LNCAP (cell line): Measurements from ENCODE around the gene MRGPRF.

Source experiments
- TF ChIP-seq, protein P1 (sequence below): fragments of 450-650 bp; IDR thresholded peaks from 2 replicates; pipeline ENCODE4 v1.5.1; 2017; ENCODE audit warnings: mild to moderate bottlenecking

Gene MRGPRF

DNA sequence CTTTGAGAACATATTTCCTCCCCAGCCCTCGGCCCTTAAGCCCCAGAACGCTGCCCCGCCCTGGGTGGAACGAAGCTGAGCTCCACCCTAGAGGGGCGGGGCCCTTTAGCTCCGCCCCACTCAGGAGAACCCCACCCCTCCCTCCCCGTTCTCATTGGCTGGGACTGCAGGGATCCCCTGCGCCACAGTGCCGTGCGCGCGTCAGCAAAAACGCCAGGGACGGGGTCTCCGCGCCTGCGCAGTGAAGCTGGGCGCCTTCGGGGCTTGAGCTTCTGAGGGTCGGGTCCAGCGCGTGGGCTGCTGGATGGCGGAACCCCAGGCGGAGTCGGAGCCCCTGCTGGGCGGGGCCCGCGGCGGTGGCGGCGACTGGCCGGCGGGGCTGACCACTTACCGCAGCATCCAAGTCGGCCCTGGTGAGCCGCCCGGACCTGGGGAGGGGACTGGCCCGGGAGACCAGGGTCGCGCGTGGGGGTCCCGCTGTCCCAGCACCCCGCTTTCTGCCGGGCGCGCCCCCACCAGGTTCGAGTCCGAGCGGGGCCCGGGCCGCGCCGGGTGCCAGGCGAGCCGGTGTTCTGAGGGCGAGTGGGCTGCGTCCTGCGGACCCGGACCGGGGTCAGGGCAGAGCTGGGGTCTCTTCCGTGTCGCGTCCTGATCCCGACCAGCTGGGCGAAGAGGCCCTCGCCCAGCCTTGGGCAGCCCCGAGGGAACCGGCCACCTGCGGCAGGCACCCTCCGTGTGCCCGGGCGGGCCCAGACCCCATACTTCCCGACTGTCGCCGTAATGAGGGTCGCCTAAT, 35.8 kb upstream of the MRGPRF start, which contains the start of gene TPCN2:
TPCN2 (plus strand) TSS at position 239 of the 796 bp plus-strand sequence; CDS start at position 305, 66 bp downstream.
- TF ChIP-seq, protein P1, sequence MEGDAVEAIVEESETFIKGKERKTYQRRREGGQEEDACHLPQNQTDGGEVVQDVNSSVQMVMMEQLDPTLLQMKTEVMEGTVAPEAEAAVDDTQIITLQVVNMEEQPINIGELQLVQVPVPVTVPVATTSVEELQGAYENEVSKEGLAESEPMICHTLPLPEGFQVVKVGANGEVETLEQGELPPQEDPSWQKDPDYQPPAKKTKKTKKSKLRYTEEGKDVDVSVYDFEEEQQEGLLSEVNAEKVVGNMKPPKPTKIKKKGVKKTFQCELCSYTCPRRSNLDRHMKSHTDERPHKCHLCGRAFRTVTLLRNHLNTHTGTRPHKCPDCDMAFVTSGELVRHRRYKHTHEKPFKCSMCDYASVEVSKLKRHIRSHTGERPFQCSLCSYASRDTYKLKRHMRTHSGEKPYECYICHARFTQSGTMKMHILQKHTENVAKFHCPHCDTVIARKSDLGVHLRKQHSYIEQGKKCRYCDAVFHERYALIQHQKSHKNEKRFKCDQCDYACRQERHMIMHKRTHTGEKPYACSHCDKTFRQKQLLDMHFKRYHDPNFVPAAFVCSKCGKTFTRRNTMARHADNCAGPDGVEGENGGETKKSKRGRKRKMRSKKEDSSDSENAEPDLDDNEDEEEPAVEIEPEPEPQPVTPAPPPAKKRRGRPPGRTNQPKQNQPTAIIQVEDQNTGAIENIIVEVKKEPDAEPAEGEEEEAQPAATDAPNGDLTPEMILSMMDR = no peak

DNA sequence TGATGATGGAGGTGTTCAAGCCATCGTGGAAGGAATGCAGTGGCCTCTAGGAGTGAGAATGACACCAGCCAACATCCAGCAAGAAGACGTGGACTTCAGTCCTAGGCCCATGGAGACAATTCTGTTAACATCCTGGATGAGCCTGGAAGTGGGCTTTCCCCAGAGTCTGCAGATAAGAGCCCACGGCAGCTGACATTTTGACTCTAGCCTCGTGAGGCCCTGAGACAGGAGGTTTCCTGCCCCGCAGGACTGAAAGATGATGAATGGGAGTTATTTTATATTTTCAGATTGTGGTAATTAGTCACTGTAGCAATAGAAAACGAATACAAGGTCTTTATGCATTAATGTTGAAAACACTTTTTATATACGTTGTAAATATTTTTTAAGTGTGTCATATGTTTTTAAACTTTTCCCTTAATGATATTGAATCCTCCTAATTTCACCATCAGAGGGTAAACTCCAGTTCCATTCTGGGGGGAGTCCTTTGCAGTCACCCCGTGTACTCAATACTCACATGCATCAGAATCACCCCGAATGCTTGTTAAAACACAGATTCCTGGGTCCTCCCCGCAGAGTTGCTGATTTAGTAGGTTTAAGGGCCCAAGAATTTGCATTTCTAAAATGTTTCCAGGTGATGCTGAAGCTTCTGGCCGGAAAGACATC, 35.1 kb upstream of the MRGPRF start:
- TF ChIP-seq, protein P1 = no peak

DNA sequence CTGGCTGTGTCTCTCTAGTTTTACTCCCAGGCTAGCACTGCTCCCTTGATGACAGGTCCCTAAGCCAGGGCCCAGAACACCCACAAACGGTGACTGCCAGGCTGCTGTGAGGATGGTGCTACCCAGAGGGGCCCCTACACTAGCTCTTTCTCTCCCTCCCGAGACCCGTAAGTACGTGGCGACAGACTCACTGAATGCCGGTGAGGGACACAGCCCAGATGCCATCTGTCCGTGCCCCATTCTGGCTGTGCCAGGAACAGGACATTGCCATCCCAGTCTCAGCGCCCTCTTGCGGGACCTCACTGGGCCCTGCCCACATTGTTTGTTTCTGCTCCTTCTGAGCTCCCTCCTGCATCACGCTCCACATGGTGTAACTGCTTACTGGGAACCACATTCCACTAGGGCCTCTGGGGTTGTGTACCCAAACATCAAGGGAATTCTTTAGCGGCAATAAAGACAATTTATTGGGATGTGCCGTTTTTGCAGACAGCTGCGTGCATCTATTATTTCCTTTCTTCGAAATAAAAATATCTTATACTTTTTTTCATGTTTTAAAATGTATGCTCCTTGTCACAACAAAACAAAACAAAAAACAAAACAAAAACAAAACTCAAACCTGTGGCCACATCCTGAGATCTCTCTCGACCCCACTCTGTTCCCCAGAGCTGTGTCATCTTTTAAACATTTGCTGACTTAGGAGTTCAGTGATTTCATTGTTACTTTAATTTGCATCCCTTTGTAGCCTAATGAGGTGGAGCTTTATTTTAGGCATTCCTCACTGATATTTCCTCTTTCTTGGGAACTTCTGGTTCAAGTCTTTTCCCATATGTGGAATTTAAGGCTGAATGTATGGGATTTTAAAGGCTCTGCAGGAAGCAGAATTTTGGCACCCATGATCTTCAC, 31.3 kb upstream of the MRGPRF start:
- TF ChIP-seq, protein P1 = peak; percentile 79

DNA sequence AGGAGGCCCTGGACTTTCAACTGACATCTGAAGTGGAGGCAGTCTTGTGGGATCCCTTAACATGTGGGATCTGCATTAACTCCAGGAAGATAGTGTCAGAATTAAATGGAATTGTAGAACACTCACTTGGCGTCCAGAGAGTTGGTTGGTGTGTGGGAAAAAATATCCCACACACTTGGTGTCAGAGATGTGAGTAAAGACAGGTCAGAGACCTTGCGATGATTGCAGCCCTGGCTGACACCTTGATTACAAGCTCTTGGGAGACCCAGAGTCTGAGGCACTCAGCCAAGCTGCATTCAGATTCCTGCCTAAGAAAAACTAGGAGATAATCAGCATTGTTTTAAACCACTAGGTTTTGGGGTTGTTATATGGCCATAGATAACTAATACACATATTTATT, 28.5 kb upstream of the MRGPRF start:
- TF ChIP-seq, protein P1 = no peak

DNA sequence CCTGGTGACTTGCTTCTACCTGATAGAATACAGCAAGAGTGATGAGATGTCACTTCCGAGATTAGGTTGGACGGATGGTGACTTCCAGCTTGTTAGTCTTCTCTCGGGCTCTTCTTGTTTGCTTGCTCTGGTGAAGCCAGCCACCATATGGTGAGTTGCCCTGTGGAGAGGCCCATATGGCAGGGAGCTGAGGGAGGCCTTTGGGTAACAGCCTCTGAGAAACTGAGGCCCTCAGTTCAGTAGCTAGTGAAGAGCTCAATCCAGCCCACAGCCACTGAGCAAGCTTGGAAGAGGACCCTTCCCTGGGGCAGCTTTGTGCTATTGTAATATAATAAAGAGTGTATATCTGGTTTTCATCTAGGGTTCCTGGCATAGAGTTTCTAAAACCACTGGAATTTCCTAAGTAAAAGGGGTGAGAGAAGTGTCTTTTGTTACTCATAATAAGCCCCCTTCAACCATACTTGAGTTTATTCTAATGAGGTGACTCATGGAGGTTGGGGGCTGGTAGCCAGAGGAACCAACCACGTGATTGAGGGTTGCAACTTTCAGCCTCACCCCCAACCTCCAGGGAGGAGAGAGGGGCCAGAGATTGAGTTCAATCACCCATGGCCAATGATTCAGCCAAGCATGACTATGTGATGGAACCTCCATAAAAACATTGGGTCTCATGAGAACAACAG, 27.7 kb upstream of the MRGPRF start:
- TF ChIP-seq, protein P1 = no peak

DNA sequence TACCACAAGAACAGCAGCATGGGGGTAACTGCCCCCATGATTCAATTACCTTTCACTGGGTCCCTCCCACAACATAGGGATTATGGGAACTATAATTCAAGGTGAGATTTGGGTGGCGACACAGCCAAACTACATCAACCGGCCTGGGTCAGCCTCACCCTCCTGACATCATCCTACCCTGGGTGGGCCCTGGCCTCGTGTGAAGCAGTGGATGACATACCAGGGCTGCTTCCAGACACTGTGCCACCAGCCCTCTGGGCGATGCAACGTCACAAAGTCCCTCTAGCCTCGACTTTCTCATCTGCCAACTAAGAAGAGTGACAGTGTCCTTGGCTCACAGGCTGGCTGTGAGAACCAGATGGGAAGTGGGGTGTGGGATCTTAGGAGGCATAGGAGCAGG, 27.0 kb upstream of the MRGPRF start:
- TF ChIP-seq, protein P1 = no peak

DNA sequence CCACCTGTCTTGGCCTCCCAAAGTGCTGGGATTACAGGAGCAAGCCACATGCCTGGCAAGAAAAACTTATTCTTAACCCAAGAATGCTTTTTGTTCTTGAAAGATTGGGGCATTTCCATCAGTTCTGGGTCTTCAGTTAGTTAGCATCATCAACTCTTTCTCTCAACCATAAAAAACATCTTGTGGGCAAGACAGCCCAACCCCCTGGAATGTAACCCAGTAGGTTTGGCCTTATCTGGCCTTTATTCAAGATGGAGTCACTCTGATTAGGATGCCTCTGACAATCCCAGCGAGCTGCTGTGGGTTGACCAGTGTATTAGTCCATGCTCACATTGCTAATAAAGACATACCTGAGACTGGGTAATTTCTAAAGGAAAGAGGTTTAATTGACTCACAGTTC, 26.5 kb upstream of the MRGPRF start:
- TF ChIP-seq, protein P1 = no peak
